Measurements from ENCODE around the gene GABBR2. TPM values are rescaled to one million over a fixed set of nuclear protein-coding genes. Genes with fewer than 3 reads are reported as not detected.

GABBR2 gene
- total RNA-seq, 1 experiment from 2014 or later: not detected

DNA sequence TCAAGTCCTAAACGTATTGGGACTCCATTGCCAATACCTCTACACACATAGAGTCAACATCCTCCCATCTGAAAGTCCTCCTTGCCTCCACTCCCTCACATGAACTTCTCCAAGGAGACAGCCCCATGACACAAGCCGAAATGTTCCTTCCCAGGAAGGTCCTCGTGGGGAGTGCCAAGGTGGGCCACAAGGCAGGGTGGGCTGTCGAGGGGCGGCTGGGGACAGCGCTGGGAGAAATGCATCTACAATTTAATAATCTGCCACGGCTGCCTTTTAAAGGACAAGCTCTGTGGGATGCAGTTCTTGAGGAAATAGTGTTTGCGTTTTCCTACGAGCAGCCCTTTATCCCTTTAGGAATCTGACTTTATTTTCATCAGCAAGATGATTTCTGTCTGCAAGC lies 138.7 kb downstream of the GABBR2 start:
- no peak for DNase-seq (ENCODE audit: low read depth)

DNA sequence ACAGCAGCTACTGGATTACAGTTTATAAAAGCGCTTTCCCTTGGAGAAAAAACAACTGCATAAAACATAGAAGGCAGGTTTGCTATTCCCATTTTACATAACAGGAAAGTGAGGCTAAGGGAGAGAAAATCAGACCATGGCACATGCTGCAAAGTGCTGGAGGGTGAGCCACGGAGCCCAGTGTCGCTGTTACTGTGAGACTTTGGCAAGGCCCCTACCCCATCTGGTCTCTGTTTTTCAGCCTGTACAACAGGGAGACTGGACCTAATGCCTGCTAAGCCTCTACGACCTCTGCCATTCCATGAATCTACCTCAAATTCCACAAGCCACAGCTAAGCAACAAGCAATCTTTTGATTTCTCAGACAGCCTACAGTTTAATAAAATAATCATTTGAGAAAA lies 139.2 kb downstream of the GABBR2 start:
- no peak for DNase-seq (ENCODE audit: low read depth)

DNA sequence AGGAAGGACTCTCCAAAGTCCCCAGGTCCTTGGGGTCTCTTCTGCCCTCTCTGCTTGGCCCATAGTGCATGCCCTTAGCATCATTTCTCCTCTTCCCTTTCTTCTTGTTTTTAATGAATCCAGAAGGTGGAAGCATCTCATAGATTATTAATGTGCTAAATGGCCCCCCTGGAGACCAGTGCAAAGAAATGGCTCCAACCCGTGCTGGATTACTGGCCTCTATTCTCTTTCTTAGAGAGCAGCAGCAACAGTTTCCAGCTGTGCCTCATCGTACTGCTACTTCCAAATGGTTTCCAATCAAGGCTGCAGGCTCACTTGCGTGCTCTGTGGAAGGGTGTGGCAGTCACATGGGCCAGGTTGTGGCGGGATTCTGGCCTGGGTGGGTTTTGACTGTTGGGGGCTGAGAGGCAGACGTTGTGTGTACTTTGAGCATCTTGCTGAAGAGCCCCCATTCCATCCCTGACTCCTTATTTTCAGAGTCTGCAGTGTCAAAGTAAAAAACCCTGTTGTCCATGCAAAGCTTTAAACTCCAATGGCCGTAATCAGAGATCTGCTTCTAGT lies 139.7 kb downstream of the GABBR2 start:
- no peak for DNase-seq (ENCODE audit: low read depth)

DNA sequence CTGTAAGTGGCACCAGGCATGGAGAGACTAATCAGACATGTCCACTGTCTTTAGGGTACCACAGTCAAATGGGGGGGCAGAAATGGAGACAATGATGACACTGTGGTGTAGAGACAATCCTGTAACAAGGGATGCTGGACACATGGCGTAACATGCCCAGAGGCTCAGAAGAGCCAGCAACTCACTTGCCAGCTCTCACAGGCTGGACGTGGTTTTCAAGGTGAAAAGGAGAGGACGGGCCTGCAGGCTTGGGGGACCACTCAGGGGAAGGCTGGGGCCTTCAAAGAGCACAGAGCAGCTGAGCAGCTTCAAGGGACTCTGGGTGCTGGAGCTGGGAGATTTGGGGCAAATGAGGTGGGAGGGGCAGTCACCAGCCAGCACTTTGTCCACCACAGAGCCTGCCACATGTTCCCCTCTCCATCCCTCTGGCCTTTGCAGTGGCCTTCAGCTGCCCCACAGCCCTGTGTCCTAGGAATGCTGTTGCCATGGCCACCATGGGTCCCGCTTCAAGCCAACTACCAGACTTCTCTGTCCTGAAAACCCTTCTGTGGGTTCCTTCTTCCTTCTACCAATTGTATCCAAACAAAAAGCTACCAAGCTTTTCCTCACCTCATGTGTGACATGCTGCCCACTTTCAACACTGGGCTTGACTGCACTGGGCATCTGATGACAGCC lies 140.4 kb downstream of the GABBR2 start:
- DNase-seq (ENCODE audit: low read depth): no peak

- DNase-seq (ENCODE audit: low read depth): no peak
Observed at GRCh38 chr9:98567540-98568233, 141.0 kb downstream of the GABBR2 start.

DNA sequence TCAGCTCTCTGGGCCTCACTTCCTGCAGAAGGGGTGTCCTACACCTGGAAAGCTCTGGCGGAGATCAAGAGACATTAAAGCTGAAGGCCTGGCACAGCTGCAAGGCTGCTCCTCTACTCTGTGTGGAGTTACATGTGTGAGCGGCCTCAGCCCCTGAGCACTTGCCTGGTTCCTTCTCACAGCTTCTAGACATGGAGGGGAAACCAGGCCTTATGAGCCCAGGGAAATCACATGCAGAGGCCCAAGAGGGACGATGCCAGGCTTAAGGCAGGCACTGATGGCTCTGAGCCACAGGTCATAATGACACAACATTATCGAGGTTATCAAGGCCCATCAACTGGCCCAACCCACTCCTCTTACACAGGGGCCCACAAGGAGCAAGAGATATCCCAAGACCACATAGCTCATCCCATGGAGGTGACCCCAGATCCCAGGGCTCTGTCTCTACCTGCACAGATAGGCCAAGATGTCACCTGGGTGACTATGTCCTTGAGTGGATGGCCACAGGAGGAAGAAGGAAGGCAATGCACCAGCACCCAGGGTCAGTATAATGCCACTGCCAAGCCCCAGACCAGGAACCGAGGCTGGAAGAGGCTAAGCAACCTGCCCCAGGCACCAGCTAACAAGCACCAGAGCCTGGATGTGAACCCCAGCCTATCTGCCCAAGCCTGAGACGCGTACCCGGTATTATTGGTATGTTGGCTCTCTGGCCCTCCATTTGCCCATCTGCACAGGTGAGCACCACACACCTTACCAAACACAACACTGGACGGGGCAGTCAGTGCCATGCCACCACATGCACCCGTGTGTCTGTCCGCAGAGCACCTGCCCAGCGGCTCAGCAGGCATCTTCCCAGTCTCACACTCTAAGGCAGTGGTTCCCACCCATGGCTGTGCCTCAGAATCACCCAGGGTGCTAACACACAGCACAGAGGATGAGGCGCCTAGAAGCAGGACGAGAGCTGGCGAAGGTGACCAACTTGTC lies 143.3 kb downstream of the GABBR2 start:
- DNase-seq (ENCODE audit: low read depth): no peak

DNA sequence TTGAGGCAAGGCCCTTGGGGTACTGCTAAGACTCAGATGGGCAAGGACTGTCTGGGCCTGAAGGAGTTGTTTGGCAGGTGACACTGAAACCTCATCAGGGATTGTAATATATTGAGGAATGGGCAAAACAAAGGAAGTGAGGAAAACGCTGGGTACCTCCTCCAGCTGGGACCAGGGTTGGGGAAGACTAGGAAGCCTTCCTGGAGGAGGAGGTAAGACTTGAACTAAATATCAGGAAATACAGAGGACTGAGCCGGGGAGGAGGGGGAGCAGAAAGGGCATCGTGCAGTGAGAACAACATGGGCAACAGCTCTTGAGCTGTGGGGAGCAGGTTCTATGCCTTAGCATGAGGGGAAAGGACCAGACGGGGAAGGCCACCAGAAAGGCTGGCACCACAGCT lies 144.0 kb downstream of the GABBR2 start:
- DNase-seq (ENCODE audit: low read depth): no peak

GRCh38 chr9:98563988-98564387 lies 144.7 kb downstream of the GABBR2 start:
- DNase-seq (ENCODE audit: low read depth): no peak

- DNase-seq (ENCODE audit: low read depth): no peak
Observed at GRCh38 chr9:98563212-98563907, 145.4 kb downstream of the GABBR2 start.

- DNase-seq (ENCODE audit: low read depth): no peak
Observed at GRCh38 chr9:98559561-98559960, 149.2 kb downstream of the GABBR2 start.

GRCh38 chr9:98558575-98558974 lies 150.2 kb downstream of the GABBR2 start:
- DNase-seq (ENCODE audit: low read depth): no peak

DNA sequence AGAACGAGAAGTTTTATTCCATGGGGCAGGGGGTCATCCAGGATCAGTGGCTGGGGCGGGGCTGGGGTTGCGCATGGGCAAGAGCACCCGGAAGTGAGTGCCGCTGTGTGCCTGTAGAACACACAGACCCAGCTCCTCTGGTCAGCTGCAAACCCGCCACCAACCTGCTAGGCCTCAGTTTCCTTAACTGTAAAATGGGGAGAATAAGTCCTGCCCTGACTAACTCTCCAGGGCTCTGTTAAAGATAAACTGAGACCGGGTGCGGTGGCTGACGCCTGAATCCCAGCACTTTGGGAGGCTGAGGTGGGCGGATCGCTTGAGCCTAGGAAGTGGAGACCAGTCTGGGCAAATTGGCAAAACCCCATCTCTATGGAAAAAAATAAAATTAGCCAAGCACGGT lies 152.2 kb downstream of the GABBR2 start:
- DNase-seq (ENCODE audit: low read depth): no peak

DNA sequence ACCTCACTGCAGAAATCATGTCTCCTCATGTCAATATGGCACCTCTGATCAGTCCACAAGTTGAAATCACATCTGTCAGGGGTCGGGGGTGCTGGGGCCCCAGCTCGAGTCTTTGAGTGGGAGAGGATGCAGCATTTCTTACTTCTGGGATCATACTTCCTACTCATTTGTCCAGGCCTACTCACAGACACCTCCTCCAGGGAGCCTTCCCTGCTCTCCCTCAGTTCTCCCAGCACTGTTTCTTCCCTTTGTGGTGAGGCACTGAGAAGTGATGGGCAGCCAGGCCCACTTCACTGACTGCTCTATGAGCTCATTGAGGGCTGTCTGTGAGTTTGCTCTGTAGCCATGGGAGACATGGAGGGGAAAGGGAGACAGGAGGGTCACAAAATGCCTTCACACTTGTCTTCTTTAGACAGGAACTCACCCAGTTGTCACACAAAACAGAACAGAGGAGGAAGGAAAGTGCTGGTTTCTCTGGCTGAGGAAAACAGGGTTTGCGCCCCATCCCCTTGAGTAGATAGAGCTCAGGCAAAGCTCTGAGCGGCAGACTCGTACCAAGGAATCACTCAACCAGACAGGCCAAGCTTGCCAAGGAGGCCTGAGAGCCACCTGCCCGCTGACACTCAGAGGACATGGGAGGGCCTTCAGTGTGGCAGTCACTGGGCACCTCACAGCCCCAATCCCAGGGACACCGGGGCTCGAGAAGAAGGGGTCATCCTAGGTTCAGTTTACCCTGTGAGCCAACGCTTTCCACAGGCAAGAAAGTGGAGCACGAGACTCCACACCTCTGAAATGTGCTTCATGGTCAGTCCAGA lies 152.9 kb downstream of the GABBR2 start:
- no peak for DNase-seq (ENCODE audit: low read depth)

DNA sequence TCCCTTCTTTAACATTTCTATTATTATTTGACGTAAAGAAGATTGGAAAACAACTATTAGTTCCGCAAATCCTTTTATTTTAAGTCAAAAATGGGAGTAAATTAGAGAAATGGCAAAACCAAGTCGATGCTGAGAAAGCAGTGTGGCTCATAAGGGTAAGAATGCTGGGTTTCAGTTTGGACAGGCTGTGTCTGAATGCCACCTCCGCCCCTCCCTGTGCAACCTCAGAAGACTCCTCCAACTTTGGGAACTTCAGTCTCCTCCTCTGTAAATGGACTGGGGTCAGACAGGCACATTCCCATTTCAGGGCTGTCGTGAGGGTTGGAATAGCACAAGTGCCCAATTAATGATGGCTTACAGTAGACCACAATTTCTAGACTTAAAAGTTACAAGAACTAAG lies 154.0 kb downstream of the GABBR2 start:
- DNase-seq (ENCODE audit: low read depth): no peak

DNA sequence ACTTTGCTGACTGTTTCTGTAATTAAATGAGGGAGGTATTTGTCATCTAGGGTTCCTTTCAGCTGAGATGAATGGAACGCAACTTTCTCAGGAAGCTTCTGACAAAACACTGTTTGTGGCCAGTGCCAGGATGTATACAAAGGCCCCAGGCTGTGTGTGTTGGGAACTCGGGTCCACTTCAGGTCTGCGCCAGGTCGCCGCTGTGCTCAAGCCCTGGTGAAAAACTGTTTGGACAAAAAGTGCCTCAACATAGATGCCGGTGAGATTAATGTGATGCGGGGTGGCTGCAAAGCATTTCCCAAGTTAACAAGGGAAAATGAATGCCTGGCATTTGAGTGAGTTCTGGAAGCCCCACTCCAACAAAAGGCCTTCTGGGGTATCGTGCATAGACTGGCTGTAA lies 156.4 kb downstream of the GABBR2 start:
- DNase-seq (ENCODE audit: low read depth): no peak

- no peak for DNase-seq (ENCODE audit: low read depth)
Observed at GRCh38 chr9:98551511-98552286, 157.0 kb downstream of the GABBR2 start.

DNA sequence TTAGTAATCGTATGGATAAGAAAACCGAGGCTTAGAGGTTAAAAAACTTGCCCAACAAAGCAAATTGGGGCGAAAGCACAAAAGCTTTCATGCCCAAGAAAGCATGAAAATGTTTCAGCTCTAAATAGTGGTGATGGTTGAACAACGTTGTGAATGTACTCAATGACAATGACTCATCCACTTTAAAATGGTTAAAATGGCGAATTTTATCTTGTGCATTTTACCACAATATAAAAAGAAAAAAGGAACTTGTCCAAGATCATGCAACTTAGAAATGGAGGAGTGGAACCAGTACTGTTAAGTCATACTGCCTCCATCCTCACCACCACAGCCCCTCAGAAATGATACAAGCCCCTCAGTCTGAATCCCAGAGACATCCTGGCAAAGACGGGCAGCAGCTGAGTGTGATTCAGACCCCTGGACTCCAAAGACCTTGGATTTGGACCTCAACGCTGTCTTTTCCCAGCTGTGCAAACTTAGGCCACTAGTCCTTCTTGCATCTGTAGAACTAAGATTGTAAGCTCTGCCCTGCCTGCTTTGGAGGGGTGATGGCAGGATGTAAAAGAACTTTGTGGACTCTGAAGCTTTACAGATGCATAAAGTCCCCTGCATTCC lies 158.4 kb downstream of the GABBR2 start:
- DNase-seq (ENCODE audit: low read depth): no peak

GRCh38 chr9:98549401-98549800 lies 159.3 kb downstream of the GABBR2 start:
- no peak for DNase-seq (ENCODE audit: low read depth)

- DNase-seq (ENCODE audit: low read depth): no peak
Observed at GRCh38 chr9:98547606-98548005, 161.1 kb downstream of the GABBR2 start.

Measured in LHCN-M2 (cell line).